ENCODE data around the gene ZMIZ1. TPM values are rescaled to one million over a fixed set of nuclear protein-coding genes. Genes with fewer than 3 reads are reported as not detected.
A peak's percentile ranks its signal among the peaks of the same experiment; 100 is the strongest.

ZMIZ1 gene
- total and polyA plus RNA-seq, 2 experiments from 2014 or later, result 9.2 to 30.9 TPM

- Histone ChIP-seq H3K79me2 (replicated peaks; ENCODE audit: insufficient read depth) (no peaks in the 10 kb centered on the region), H2AFZ (no peak overlapping the region), H3F3A (replicated peaks; ENCODE audit: low read depth) (no peaks in the 10 kb centered on the region), H3K36me3 (ENCODE audit: insufficient read depth) (no peaks in the 10 kb centered on the region), H3K4me1 (ENCODE audit: insufficient read depth) (no peaks in the 10 kb centered on the region), H3K27ac (ENCODE audit: low read depth) (no peak overlapping the region), H3K4me2 (no peak overlapping the region), H3K4me3 (no peak overlapping the region), H4K20me1 (replicated peaks; ENCODE audit: insufficient read depth) (no peaks in the 10 kb centered on the region), H3K9me2 (ENCODE audit: insufficient read depth) (no peaks in the 10 kb centered on the region), H3K27me3 (ENCODE audit: insufficient read depth) (no peaks in the 10 kb centered on the region)
- peaks cover 15% of the 10 kb centered on the region for H3K27me3 Mint-ChIP-seq (ENCODE audit: insufficient read depth, low read depth, poor library complexity)
- H3K4me3 Mint-ChIP-seq, result no peak overlapping the region
- DNase-seq (ENCODE audit: low spot score) (no peak), ATAC-seq (peak; percentile 35)
- no peaks in the 10 kb centered on the region; the same call in 2 of the 3 replicates for H3K36me3 Mint-ChIP-seq (ENCODE audit: low read depth)
- no peak for TF ChIP-seq ZNF114 (CRISPR knock-in tag; IDR thresholded peaks at IDR 0.05)
- TF ChIP-seq REST (IDR thresholded peaks at IDR 0.05; ENCODE audit: unreplicated experiment), result no peak
- no peak for TF ChIP-seq NANOG (IDR thresholded peaks at IDR 0.05; ENCODE audit: borderline replicate concordance)
- peaks cover 5% of the 10 kb centered on the region; the same call in 2 of the 3 replicates for H3K4me1 Mint-ChIP-seq
- peaks cover 7% of the 10 kb centered on the region; the same call in 2 of the 3 replicates for H3K9me3 Mint-ChIP-seq
- no peak overlapping the region for H3K27ac Mint-ChIP-seq
These were observed 267.5 kb downstream of the ZMIZ1 start for GRCh38 chr10:79336276-79336675.

GRCh38 chr10:79336739-79337138 is 268.0 kb downstream of the ZMIZ1 start:
- H2AFZ ChIP-seq, result no peak overlapping the region
- DNase-seq (ENCODE audit: low spot score) (peak; percentile 6), ATAC-seq (peak; percentile 68)
- Mint-ChIP-seq H3K4me1 (peaks cover 5% of the 10 kb centered on the region), H3K27me3 (ENCODE audit: insufficient read depth, low read depth, poor library complexity) (peaks cover 16% of the 10 kb centered on the region), H3K36me3 (ENCODE audit: low read depth) (no peaks in the 10 kb centered on the region; the same call in 2 of the 3 replicates), H3K27ac (no peak overlapping the region), H3K9me3 (peaks cover 7% of the 10 kb centered on the region; the same call in 2 of the 3 replicates), H3K4me3 (no peak overlapping the region)
- no peaks in the 10 kb centered on the region for H3K36me3 ChIP-seq (ENCODE audit: insufficient read depth)
- no peak overlapping the region for H3K4me2 ChIP-seq
- H3K9me2 ChIP-seq (ENCODE audit: insufficient read depth), result no peaks in the 10 kb centered on the region
- no peaks in the 10 kb centered on the region for H3K27me3 ChIP-seq (ENCODE audit: insufficient read depth)
- no peaks in the 10 kb centered on the region for H3K79me2 ChIP-seq (replicated peaks; ENCODE audit: insufficient read depth)
- no peaks in the 10 kb centered on the region for H3K4me1 ChIP-seq (ENCODE audit: insufficient read depth)
- H4K20me1 ChIP-seq (replicated peaks; ENCODE audit: insufficient read depth), result no peaks in the 10 kb centered on the region
- no peaks in the 10 kb centered on the region for H3F3A ChIP-seq (replicated peaks; ENCODE audit: low read depth)
- H3K4me3 ChIP-seq, result no peak overlapping the region
- no peak overlapping the region for H3K27ac ChIP-seq (ENCODE audit: low read depth)
- TF ChIP-seq ZNF462 (CRISPR knock-in tag; IDR thresholded peaks at IDR 0.05) (no peak), JUNB (IDR thresholded peaks at IDR 0.05; ENCODE audit: unreplicated experiment) (no peak), ZNF114 (CRISPR knock-in tag; IDR thresholded peaks at IDR 0.05) (no peak), CREB1 (CRISPR knock-in tag; IDR thresholded peaks at IDR 0.05; ENCODE audit: low read depth) (no peak), STAT1 (IDR thresholded peaks at IDR 0.05; ENCODE audit: unreplicated experiment) (no peak), POLR2AphosphoS5 (IDR thresholded peaks at IDR 0.05; ENCODE audit: low read depth) (no peak), REST (IDR thresholded peaks at IDR 0.05; ENCODE audit: unreplicated experiment) (no peak), EZH2phosphoT487 (IDR thresholded peaks at IDR 0.05; ENCODE audit: unreplicated experiment) (no peak)

Data from GM23338 (cell line).